Activated naive CD4-positive, alpha-beta T cell treated with anti-CD3 and anti-CD28 coated beads for 36 hours (primary cell): ENCODE measurements around the gene OAS3. TPM values are rescaled to one million over a fixed set of nuclear protein-coding genes. Genes with fewer than 3 reads are reported as not detected.

ENCODE experiments used
- CTCF ChIA-PET: fragments of 350-600 bp; sonication (Branson Sonifier 250); formaldehyde crosslinking; loops from one replicate; lab custom pipeline; 2021; ENCODE audit warnings: antibody characterized with exemption; lab: Charles Lee
- DNase-seq: peaks from one replicate; pipeline ENCODE4 v3.0.0-alpha.2; 2020
- H3K27ac Mint-ChIP-seq: one replicate; pipeline ENCODE4 v1.8.0; 2021; ENCODE audit warnings: mild to moderate bottlenecking, mixed read lengths
- H3K27me3 Mint-ChIP-seq: one replicate; pipeline ENCODE4 v1.8.0; 2021; ENCODE audit warnings: low read depth, mixed read lengths
- H3K36me3 Mint-ChIP-seq: one replicate; pipeline ENCODE4 v1.8.0; 2021; ENCODE audit warnings: low read depth, mixed read lengths
- H3K4me1 Mint-ChIP-seq: one replicate; pipeline ENCODE4 v1.8.0; 2021; ENCODE audit warnings: low read depth, mixed read lengths
- H3K4me3 Mint-ChIP-seq: one replicate; pipeline ENCODE4 v1.8.0; 2021; ENCODE audit warnings: mild to moderate bottlenecking, moderate library complexity, mixed read lengths
- H3K9me3 Mint-ChIP-seq: one replicate; pipeline ENCODE4 v1.8.0; 2021; ENCODE audit warnings: mixed read lengths
- intact Hi-C: fragments of 100-400 bp; cut with micrococcal nuclease; formaldehyde crosslinking; loops from one replicate; pipeline ENCODE4 v1.15.1; 2023
- total RNA-seq, 2 experiments: library from RNA; stranded (reverse); gene quantifications; one replicate each; pipeline ENCODE4 v1.2.3, GENCODE V29; 2021

Gene OAS3
- total RNA-seq, 2 experiments from 2014 or later = 26.1 to 28.0 TPM

GRCh38 chr12:112929715-112930114 is 8.6 kb upstream of the OAS3 start:
- H3K4me1 Mint-ChIP-seq = peaks cover 3% of the 10 kb centered on the region
- H3K27me3 Mint-ChIP-seq = no peaks in the 10 kb centered on the region
- H3K9me3 Mint-ChIP-seq = peaks cover 6% of the 10 kb centered on the region
- H3K4me3 Mint-ChIP-seq = no peak overlapping the region
- H3K36me3 Mint-ChIP-seq = no peaks in the 10 kb centered on the region
- intact Hi-C loops = no loop called here
- DNase-seq = no peak
- no peak overlapping the region for H3K27ac Mint-ChIP-seq
- CTCF ChIA-PET = interaction anchor here (0.9 kb wide), 1 partner anchor 33 kb away, joined by 3 read pairs; no protein-coding TSS in a partner anchor

GRCh38 chr12:112930350-112930749 is 7.9 kb upstream of the OAS3 start:
- CTCF ChIA-PET = no interaction called here
- Mint-ChIP-seq H3K27ac (no peak overlapping the region), H3K4me1 (peaks cover 3% of the 10 kb centered on the region), H3K27me3 (no peaks in the 10 kb centered on the region), H3K9me3 (peaks cover 6% of the 10 kb centered on the region), H3K4me3 (no peak overlapping the region), H3K36me3 (no peaks in the 10 kb centered on the region)
- intact Hi-C loops = no loop called here
- DNase-seq = no peak

DNA sequence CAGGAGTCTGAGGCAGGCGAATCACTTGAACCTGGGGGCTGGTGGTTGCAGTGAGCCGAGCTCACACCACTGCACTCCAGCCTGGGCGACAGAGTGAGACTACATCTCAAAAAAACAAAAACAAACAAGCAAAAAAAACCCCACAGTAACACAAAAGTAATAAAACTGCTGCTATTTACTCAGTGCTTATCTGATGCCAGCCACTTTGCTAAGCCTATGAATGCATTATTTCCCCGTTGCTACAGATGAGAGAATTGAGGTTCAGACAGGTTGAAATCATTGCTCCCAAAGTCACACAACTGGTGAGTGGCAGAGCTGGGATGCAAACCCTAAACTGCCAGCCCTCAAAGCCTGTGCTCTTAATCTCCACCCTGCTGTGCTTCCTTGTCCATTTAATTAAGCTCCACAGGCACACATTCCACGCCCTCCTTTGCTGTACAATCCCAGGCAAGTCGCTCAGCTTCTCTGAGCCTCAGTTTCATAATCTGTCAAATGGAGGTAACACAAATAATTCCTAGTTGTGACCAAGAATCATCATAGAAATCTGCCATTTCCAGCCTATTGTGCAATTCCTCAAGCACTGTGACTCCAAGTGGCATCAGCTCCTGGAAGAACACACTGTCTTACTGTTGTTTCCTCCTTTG is 5.7 kb upstream of the OAS3 start:
- peaks cover 3% of the 10 kb centered on the region for H3K9me3 Mint-ChIP-seq

GRCh38 chr12:112933129-112933505 is 5.2 kb upstream of the OAS3 start:
- H3K9me3 Mint-ChIP-seq = no peaks in the 10 kb centered on the region
- peaks cover 1% of the 10 kb centered on the region for H3K36me3 Mint-ChIP-seq
- H3K4me1 Mint-ChIP-seq = peaks cover 14% of the 10 kb centered on the region
- DNase-seq = no peak
- H3K27me3 Mint-ChIP-seq = no peaks in the 10 kb centered on the region
- no peak overlapping the region for H3K27ac Mint-ChIP-seq
- CTCF ChIA-PET = interaction anchor here (2.2 to 2.3 kb wide), 2 partner anchors 10 to 32 kb away, joined by 5 to 10 read pairs; no protein-coding TSS in a partner anchor
- no peak overlapping the region for H3K4me3 Mint-ChIP-seq
- intact Hi-C loops = no loop called here

More for the DNA sequence above, 5.7 kb upstream of the OAS3 start:
- intact Hi-C loops = no loop called here
- H3K27ac Mint-ChIP-seq = no peak overlapping the region
- H3K4me3 Mint-ChIP-seq = no peak overlapping the region
- peaks cover 9% of the 10 kb centered on the region for H3K4me1 Mint-ChIP-seq
- CTCF ChIA-PET = interaction anchor here (2.2 to 2.3 kb wide), 2 partner anchors 11 to 32 kb away, joined by 5 to 10 read pairs; no protein-coding TSS in a partner anchor
- H3K27me3 Mint-ChIP-seq = no peaks in the 10 kb centered on the region
- H3K36me3 Mint-ChIP-seq = no peaks in the 10 kb centered on the region
- DNase-seq = no peak

GRCh38 chr12:112936264-112936663 is 2.0 kb upstream of the OAS3 start:
- Mint-ChIP-seq H3K4me3 (no peak overlapping the region), H3K4me1 (peaks cover 31% of the 10 kb centered on the region), H3K27me3 (no peaks in the 10 kb centered on the region), H3K27ac (no peak overlapping the region), H3K36me3 (peaks cover 1% of the 10 kb centered on the region), H3K9me3 (no peaks in the 10 kb centered on the region)
- no peak for DNase-seq
- intact Hi-C loops = loop anchor here (2.0 kb wide), 1 partner anchor 29 kb away; the partner anchor contains the start of gene OAS1
- CTCF ChIA-PET = no interaction called here

GRCh38 chr12:112936927-112937326 is 1.3 kb upstream of the OAS3 start:
- Mint-ChIP-seq H3K9me3 (no peaks in the 10 kb centered on the region), H3K4me3 (peak overlapping the region; percentile 3), H3K27me3 (no peaks in the 10 kb centered on the region), H3K4me1 (peaks cover 31% of the 10 kb centered on the region), H3K27ac (no peak overlapping the region), H3K36me3 (peaks cover 1% of the 10 kb centered on the region)
- intact Hi-C loops = loop anchor here (2.0 kb wide), 1 partner anchor 30 kb away; the partner anchor contains the start of gene OAS1
- no peak for DNase-seq
- CTCF ChIA-PET = interaction anchor here (0.9 to 1.6 kb wide), 2 partner anchors 30 to 37 kb away, joined by 3 to 5 read pairs; partner anchors contain the start of gene OAS1

DNA sequence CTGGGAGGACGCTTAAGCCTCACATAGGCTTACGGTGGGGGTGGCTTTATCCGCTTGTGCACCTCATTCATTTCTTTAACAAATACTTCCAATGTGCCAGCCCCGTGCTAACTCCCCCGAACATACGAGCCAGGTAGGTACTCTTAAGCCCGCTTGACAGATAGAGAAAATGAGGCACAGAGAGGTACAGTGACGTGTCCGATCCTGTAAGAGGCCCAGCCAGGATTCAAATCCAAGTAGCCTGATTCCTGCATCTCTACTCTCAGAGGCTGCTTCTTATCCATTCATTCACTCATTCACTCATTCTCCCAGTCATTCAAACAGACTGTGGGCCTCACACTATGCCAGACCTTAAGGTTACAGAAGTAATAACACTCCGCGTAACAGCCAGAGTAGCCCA is 477 bp downstream of the OAS3 start:
- Mint-ChIP-seq H3K27me3 (no peaks in the 10 kb centered on the region), H3K27ac (peak overlapping the region; percentile 50), H3K9me3 (no peaks in the 10 kb centered on the region), H3K4me3 (peak overlapping the region; percentile 80), H3K36me3 (peaks cover 1% of the 10 kb centered on the region), H3K4me1 (peaks cover 31% of the 10 kb centered on the region)
- DNase-seq = no peak
- intact Hi-C loops = loop anchor here (1.0 kb wide), 2 partner anchors 38 to 40 kb away; partner anchors contain the start of gene OAS2
- CTCF ChIA-PET = interaction anchor here (1.0 to 1.6 kb wide), 6 partner anchors 31 to 55 kb away, joined by 3 to 9 read pairs (median 4); partner anchors contain the start of gene OAS2

GRCh38 chr12:112939761-112940381 is 1.6 kb downstream of the OAS3 start:
- H3K4me1 Mint-ChIP-seq = peaks cover 28% of the 10 kb centered on the region
- H3K4me3 Mint-ChIP-seq = peak overlapping the region; percentile 80
- CTCF ChIA-PET = interaction anchor here (1.5 to 1.8 kb wide), 2 partner anchors 32 to 54 kb away, joined by 4 to 5 read pairs; partner anchors contain the start of gene OAS1
- peaks cover 5% of the 10 kb centered on the region for H3K36me3 Mint-ChIP-seq
- DNase-seq = peak; percentile 32
- H3K9me3 Mint-ChIP-seq = no peaks in the 10 kb centered on the region
- intact Hi-C loops = no loop called here
- no peaks in the 10 kb centered on the region for H3K27me3 Mint-ChIP-seq
- no peak overlapping the region for H3K27ac Mint-ChIP-seq

- no peak for DNase-seq
- peaks cover 28% of the 10 kb centered on the region for H3K4me1 Mint-ChIP-seq
- no peak overlapping the region for H3K27ac Mint-ChIP-seq
- H3K36me3 Mint-ChIP-seq = peaks cover 12% of the 10 kb centered on the region
- no peaks in the 10 kb centered on the region for H3K9me3 Mint-ChIP-seq
- H3K27me3 Mint-ChIP-seq = no peaks in the 10 kb centered on the region
- intact Hi-C loops = no loop called here
- H3K4me3 Mint-ChIP-seq = no peak overlapping the region
- CTCF ChIA-PET = interaction anchor here (0.7 to 1.5 kb wide), 3 partner anchors 9 to 51 kb away, joined by 3 to 4 read pairs (median 3); no protein-coding TSS in a partner anchor
These were observed 3.5 kb downstream of the OAS3 start for GRCh38 chr12:112941528-112942335.

GRCh38 chr12:112942572-112942971 is 4.3 kb downstream of the OAS3 start:
- no peak for DNase-seq
- H3K9me3 Mint-ChIP-seq = no peaks in the 10 kb centered on the region
- H3K4me3 Mint-ChIP-seq = no peak overlapping the region
- peaks cover 22% of the 10 kb centered on the region for H3K4me1 Mint-ChIP-seq
- intact Hi-C loops = no loop called here
- H3K36me3 Mint-ChIP-seq = peaks cover 20% of the 10 kb centered on the region
- no peak overlapping the region for H3K27ac Mint-ChIP-seq
- H3K27me3 Mint-ChIP-seq = no peaks in the 10 kb centered on the region
- CTCF ChIA-PET = interaction anchor here (1.5 to 2.0 kb wide), 2 partner anchors 10 to 51 kb away, joined by 4 to 5 read pairs; no protein-coding TSS in a partner anchor

DNA sequence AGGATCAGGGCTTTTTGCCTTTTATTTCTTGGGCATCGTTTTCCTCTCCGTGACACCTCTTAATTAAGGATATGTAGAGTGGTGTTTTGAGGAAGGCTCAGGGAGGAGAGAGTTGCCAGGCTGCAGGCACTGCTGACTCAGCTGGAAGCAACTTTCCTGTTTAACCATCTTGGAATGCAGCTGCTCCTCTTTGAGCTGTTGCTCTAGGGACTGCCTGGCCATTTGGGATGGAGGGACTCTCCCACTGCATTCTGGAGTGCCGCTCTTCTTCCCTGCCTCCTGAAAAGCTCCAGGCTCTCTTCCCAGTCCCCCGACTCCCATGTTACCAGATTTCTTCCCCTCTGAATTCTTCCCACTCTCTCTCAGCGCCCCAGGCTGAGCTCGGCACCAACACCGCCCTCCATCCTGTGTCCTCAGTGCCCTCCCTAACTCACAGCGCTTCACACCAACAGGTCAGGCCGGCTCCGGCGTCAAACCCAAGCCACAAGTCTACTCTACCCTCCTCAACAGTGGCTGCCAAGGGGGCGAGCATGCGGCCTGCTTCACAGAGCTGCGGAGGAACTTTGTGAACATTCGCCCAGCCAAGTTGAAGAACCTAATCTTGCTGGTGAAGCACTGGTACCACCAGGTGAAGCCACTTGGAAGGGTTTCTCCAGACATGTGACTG is 5.9 kb downstream of the OAS3 start:
- intact Hi-C loops = no loop called here
- Mint-ChIP-seq H3K27me3 (no peaks in the 10 kb centered on the region), H3K4me1 (peaks cover 12% of the 10 kb centered on the region), H3K27ac (no peak overlapping the region), H3K9me3 (no peaks in the 10 kb centered on the region), H3K36me3 (peaks cover 19% of the 10 kb centered on the region), H3K4me3 (no peak overlapping the region)
- CTCF ChIA-PET = interaction anchor here (2.0 kb wide), 1 partner anchor 12 kb away, joined by 5 read pairs; no protein-coding TSS in a partner anchor
- no peak for DNase-seq
